ENCODE results near the gene TENT4B.

DNA sequence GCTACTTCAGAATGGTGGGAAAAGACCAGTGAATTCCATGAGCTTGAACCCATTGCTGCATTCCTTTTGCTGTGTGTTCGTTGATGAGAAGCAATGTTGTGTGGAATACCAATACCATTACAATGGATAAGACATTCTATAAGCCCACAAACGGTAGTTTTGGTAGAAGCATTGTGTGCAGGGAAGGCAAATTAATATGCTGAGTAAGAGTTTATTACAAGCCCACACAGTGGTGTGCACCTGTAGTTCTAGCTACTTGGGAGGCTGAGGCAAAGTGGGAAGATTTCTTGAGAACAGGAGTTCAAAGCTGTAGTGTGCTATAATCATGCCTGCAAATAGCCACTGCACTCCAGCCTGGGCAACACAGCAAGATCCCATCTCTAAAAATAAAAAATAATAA lies 19.9 kb upstream of the TENT4B start:
- TF ChIP-seq CTCF (conservative IDR thresholded peaks at IDR 0.05) (no peak), ZFX (IDR thresholded peaks at IDR 0.05) (no peak)

Data from C4-2B (cell line).